B cell (primary cell): ENCODE results near the gene PTMS. TPM values are rescaled to one million over a fixed set of nuclear protein-coding genes. Genes with fewer than 3 reads are reported as not detected.
A peak's percentile ranks its signal among the peaks of the same experiment; 100 is the strongest.

ENCODE experiments used
- ATAC-seq: fragments of 200-7000 bp; cut with Tn5 transposase; one replicate; pipeline ENCODE4 v1.10.0; 2021; ENCODE audit warnings: low read depth, mild to moderate bottlenecking, moderate number of reproducible peaks, moderate library complexity
- CTCF ChIA-PET: fragments of 350-600 bp; sonication (Branson Sonifier 250); formaldehyde crosslinking; loops from one replicate; lab custom pipeline; 2021; ENCODE audit warnings: antibody characterized with exemption, inconsistent platforms; lab: Charles Lee
- POLR2A ChIA-PET: fragments of 350-600 bp; sonication (Branson Sonifier 250); formaldehyde crosslinking; loops from one replicate; lab custom pipeline; 2021; ENCODE audit warnings: antibody characterized with exemption; lab: Charles Lee
- DNase-seq: peaks from one replicate; pipeline ENCODE4 v3.0.0; 2013
- H2AFZ ChIP-seq: 2 replicates; pipeline ENCODE4 v1.6.1; 2012; ENCODE audit warnings: mild to moderate bottlenecking, low read depth, low read length; ENCODE audit not compliant: insufficient read depth, poor library complexity, severe bottlenecking
- H3K27ac ChIP-seq, 2 donors: 1 replicate in 1 of 2; 2 replicates in 1 of 2; pipeline ENCODE4 v1.5.1; 2012 to 2013; ENCODE audit warnings: low read length in 2 of 2, mild to moderate bottlenecking in 2 of 2, moderate library complexity in 1 of 2
- H3K27me3 ChIP-seq, 4 experiments: fragments of 200-600 bp in 1 of 4; sonication (generic) in 1 of 4; replicated peaks in 1 of 4; 1 replicate in 2 of 4; 2 replicates in 2 of 4; pipeline versions ENCODE4 v1.6.1 to v1.7.0; 2013 to 2016; ENCODE audit warnings: low read length in 3 of 4, mild to moderate bottlenecking in 2 of 4, mixed read lengths in 1 of 4, moderate library complexity in 1 of 4; ENCODE audit not compliant: insufficient read depth in 4 of 4, control insufficient read depth in 3 of 4; ENCODE audit errors: control extremely low read depth in 1 of 4
- H3K36me3 ChIP-seq, 2 experiments: replicated peaks in 1 of 2; 1 replicate in 1 of 2; 2 replicates in 1 of 2; pipeline versions ENCODE4 v1.6.1 to v1.7.1; 2013; ENCODE audit warnings: low read length in 1 of 2; ENCODE audit not compliant: insufficient read depth in 2 of 2, control insufficient read depth in 1 of 2; ENCODE audit errors: control extremely low read depth in 1 of 2, extremely low read depth in 1 of 2
- H3K4me1 ChIP-seq, 2 donors: fragments of 200-600 bp in 1 of 2; sonication (generic) in 1 of 2; 1 replicate in 1 of 2; 2 replicates in 1 of 2; pipeline versions ENCODE4 v1.5.1 to v1.6.1; 2013 to 2017; ENCODE audit warnings: low read length in 2 of 2; ENCODE audit not compliant: control insufficient read depth in 2 of 2, insufficient read depth in 2 of 2
- H3K4me2 ChIP-seq: replicated peaks from 2 replicates; pipeline ENCODE3; 2012; ENCODE audit warnings: mild to moderate bottlenecking, low read depth, low read length; ENCODE audit not compliant: poor library complexity, severe bottlenecking
- H3K4me3 ChIP-seq, 5 experiments: fragments of 200-600 bp in 1 of 5; sonication (generic) in 1 of 5; 1 replicate in 3 of 5; 2 replicates in 2 of 5; pipeline versions ENCODE4 v1.5.1 to v1.7.0; 2011 to 2016; ENCODE audit warnings: low read length in 4 of 5, mild to moderate bottlenecking in 4 of 5, low read depth in 2 of 5, control low read depth in 1 of 5, moderate library complexity in 1 of 5; ENCODE audit not compliant: insufficient read depth in 1 of 5; ENCODE audit errors: control extremely low read depth in 1 of 5, extremely low read depth in 1 of 5
- H3K79me2 ChIP-seq: fragments of 200-600 bp; sonication (generic); one replicate; pipeline ENCODE4 v1.6.0; 2016; ENCODE audit warnings: low read length; ENCODE audit not compliant: control insufficient read depth, insufficient read depth
- H3K9ac ChIP-seq: fragments of 200-600 bp; sonication (generic); 2 replicates; pipeline ENCODE4 v1.6.1; 2017; ENCODE audit warnings: mild to moderate bottlenecking, low read length, moderate library complexity
- H3K9me3 ChIP-seq, 3 donors: one replicate each; pipeline versions ENCODE4 v1.6.1 to v1.7.1; 2013; ENCODE audit warnings: low read length in 2 of 3; ENCODE audit not compliant: control insufficient read depth in 2 of 3, insufficient read depth in 1 of 3; ENCODE audit errors: control extremely low read depth in 1 of 3
- H4K20me1 ChIP-seq: 2 replicates; pipeline ENCODE4 v1.6.0; 2012; ENCODE audit warnings: mild to moderate bottlenecking, low read length; ENCODE audit not compliant: insufficient read depth, control insufficient read depth, poor library complexity, severe bottlenecking
- H3K27ac Mint-ChIP-seq: one replicate; pipeline ENCODE4 v1.8.0; 2021; ENCODE audit warnings: mixed read lengths
- H3K27me3 Mint-ChIP-seq: one replicate; pipeline ENCODE4 v1.8.0; 2021; ENCODE audit warnings: mixed read lengths
- H3K4me1 Mint-ChIP-seq: one replicate; pipeline ENCODE4 v1.8.0; 2021; ENCODE audit warnings: mixed read lengths
- H3K4me3 Mint-ChIP-seq: one replicate; pipeline ENCODE4 v1.8.0; 2021; ENCODE audit warnings: mixed read lengths
- H3K9me3 Mint-ChIP-seq: one replicate; pipeline ENCODE4 v1.8.0; 2022; ENCODE audit warnings: mixed read lengths; ENCODE audit not compliant: insufficient read depth
- CTCF ChIP-seq: fragments of 200-600 bp; IDR thresholded peaks from one replicate; pipeline ENCODE4 v1.8.0; 2022; ENCODE audit warnings: antibody characterized with exemption, mild to moderate bottlenecking
- EZH2 ChIP-seq: IDR thresholded peaks from 2 replicates; pipeline ENCODE4 v1.6.1; 2012; ENCODE audit warnings: borderline replicate concordance, low read depth, mild to moderate bottlenecking, moderate library complexity, low read length; ENCODE audit not compliant: insufficient read depth, poor library complexity, severe bottlenecking
- whole genome bisulfite sequencing: methylation state at CpG from one replicate; pipeline ENCODE4 v1.1.5; 2013; ENCODE audit warnings: missing lambda C conversion rate; ENCODE audit not compliant: insufficient coverage; 5-methylcytosine and 5-hydroxymethylcytosine counted together
- intact Hi-C: fragments of 100-400 bp; cut with micrococcal nuclease; formaldehyde crosslinking; loops from one replicate; pipeline ENCODE4 v1.10.0; 2022
- polyA plus RNA-seq: library from polyadenylated mRNA; depleted of rRNA; stranded (reverse); fragments of >200 nt; gene quantifications from 2 replicates; pipeline ENCODE4 v1.2.3, GENCODE V29; 2012
- total RNA-seq, 2 donors: library from RNA; stranded (reverse); fragments of 120-200 nt in 1 of 2; gene quantifications; 1 replicate in 1 of 2; 2 replicates in 1 of 2; pipeline versions ENCODE4 v1.2.3 to v1.2.4, GENCODE V29; 2013 to 2022

PTMS gene
- total and polyA plus RNA-seq, 2 donors (not counting 1 experiment from before 2014, with no cell fraction given) = 1.0 to 2.1 TPM

DNA sequence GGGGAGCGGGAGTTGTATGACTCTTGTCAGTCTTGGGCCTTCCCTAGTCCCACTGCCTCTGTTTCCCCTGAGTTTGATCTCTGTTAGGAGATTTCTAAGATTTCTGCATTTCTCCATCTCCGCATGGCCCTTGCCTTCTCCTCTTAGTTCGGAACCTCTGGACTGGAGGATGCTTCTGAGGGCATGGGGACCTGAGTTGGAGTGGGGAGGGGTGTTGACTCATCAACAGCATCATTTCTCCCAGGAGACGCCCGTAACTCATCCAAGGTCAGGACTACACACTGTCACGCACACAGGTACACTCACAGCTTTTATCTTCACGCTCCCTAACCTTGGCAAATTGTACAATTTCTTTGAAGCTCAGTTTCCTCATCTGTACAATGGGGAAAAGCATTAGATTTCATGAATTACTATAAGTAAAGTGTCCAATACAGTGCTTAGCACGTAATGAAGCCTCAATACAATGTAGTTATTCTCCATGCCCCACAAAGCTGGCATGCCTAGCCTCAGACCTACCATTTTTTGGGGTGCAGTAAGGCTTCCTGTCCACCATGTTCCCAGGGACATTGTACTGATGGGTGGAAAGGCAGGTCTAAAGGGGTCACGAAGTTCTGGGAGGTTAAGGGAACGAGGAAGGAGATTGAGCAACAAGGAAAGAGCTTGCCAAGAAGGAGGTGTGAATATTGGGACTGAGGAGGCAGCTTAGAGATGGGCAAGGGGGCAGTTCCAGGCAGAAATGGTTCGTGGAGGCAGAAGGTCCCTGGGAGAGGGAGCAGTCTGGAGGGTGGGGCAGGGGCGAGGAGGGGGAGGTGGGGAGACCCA is 5.6 kb downstream of the PTMS start:
- Mint-ChIP-seq H3K4me3 (no peak overlapping the region), H3K27me3 (peaks cover 67% of the 10 kb centered on the region), H3K9me3 (no peaks in the 10 kb centered on the region), H3K4me1 (peaks cover 24% of the 10 kb centered on the region), H3K27ac (no peak overlapping the region)
- H3K9ac ChIP-seq = no peak overlapping the region
- DNase-seq = no peak
- ATAC-seq = no peak
- H3K79me2 ChIP-seq = no peaks in the 10 kb centered on the region
- ChIA-PET POLR2A (interaction anchor here (0.5 to 0.6 kb wide), 3 partner anchors 164 to 342 kb away, joined by 3 to 8 read pairs (median 6); no protein-coding TSS in a partner anchor), CTCF (interaction anchor here (0.6 to 2.2 kb wide), 3 partner anchors 15 to 37 kb away, joined by 3 to 7 read pairs (median 3); no protein-coding TSS in a partner anchor)
- H2AFZ ChIP-seq = no peak overlapping the region
- H3K4me3 ChIP-seq = no peak overlapping the region
- peak overlapping the region; percentile 46 for H3K4me2 ChIP-seq
- H3K27ac ChIP-seq = no peak overlapping the region
- peaks cover 0 to 21% (median 0%) of the 10 kb centered on the region in 3 donors for H3K9me3 ChIP-seq
- WGBS = 49% methylated on average over 4 of the region's 12 CpGs
- H4K20me1 ChIP-seq = no peaks in the 10 kb centered on the region
- peaks cover 0 to 89% (median 48%) of the 10 kb centered on the region in 4 experiments for H3K27me3 ChIP-seq
- no peaks in the 10 kb centered on the region for H3K36me3 ChIP-seq
- TF ChIP-seq EZH2 = no peak
- no peak for TF ChIP-seq CTCF
- intact Hi-C loops = no loop called here
- peaks cover 27 to 44% of the 10 kb centered on the region in 2 donors for H3K4me1 ChIP-seq

GRCh38 chr12:6772331-6772695 is 6.2 kb downstream of the PTMS start, which contains the start of gene LAG3:
LAG3 (plus strand) TSS chr12:6772520; CDS start chr12:6772853, 333 bp downstream.
- CTCF ChIA-PET = interaction anchor here (2.2 kb wide), 1 partner anchor 18 kb away, joined by 7 read pairs; no protein-coding TSS in a partner anchor
- Mint-ChIP-seq H3K9me3 (no peaks in the 10 kb centered on the region), H3K4me1 (peaks cover 18% of the 10 kb centered on the region), H3K4me3 (no peak within 1 kb of the TSS), H3K27ac (no peak within 1 kb of the TSS), H3K27me3 (peaks cover 64% of the 10 kb centered on the region)
- ATAC-seq (peak; percentile 49), DNase-seq (no peak)
- TF ChIP-seq EZH2 = no peak
- no peak for TF ChIP-seq CTCF
- Histone ChIP-seq H3K4me3 (peak within 1 kb of the TSS in 1 of 5 experiments; percentile 20), H2AFZ (no peak within 1 kb of the TSS), H4K20me1 (no peaks in the 10 kb centered on the region), H3K27me3 (peaks cover 0 to 88% (median 46%) of the 10 kb centered on the region in 4 experiments), H3K27ac (no peak within 1 kb of the TSS), H3K9ac (no peak within 1 kb of the TSS), H3K4me1 (peaks cover 22 to 40% of the 10 kb centered on the region in 2 donors), H3K9me3 (peaks cover 0 to 21% (median 0%) of the 10 kb centered on the region in 3 donors), H3K79me2 (no peaks in the 10 kb centered on the region), H3K4me2 (peak within 1 kb of the TSS; percentile 46), H3K36me3 (no peaks in the 10 kb centered on the region)
- WGBS = 24% methylated on average over 9 of the region's 15 CpGs
- intact Hi-C loops = no loop called here
- POLR2A ChIA-PET = interaction anchor here (0.6 kb wide), 2 partner anchors 164 to 204 kb away, joined by 3 to 8 read pairs; no protein-coding TSS in a partner anchor
